Parathyroid adenoma (tissue), 2 donors: ENCODE results near the gene ELP4.

Source experiments
- H2AFZ ChIP-seq: fragments of 300-600 bp; sonication (generic); one replicate; pipeline ENCODE4 v1.7.0; 2017; ENCODE audit warnings: antibody characterized with exemption, mild to moderate bottlenecking
- H3K27ac ChIP-seq: fragments of 300-600 bp; sonication (generic); one replicate; pipeline ENCODE4 v1.7.0; 2017
- H3K27me3 ChIP-seq: fragments of 300-600 bp; sonication (generic); one replicate; pipeline ENCODE4 v1.7.0; 2017; ENCODE audit warnings: low read length; ENCODE audit not compliant: control insufficient read depth, insufficient read depth
- H3K36me3 ChIP-seq: fragments of 300-600 bp; sonication (generic); one replicate; pipeline ENCODE4 v1.7.0; 2017; ENCODE audit warnings: low read length; ENCODE audit not compliant: control insufficient read depth, insufficient read depth
- H3K4me1 ChIP-seq: fragments of 300-600 bp; sonication (generic); one replicate; pipeline ENCODE4 v1.7.0; 2017; ENCODE audit warnings: control low read depth
- H3K4me2 ChIP-seq: fragments of 300-600 bp; sonication (generic); one replicate; pipeline ENCODE4 v1.7.0; 2017; ENCODE audit warnings: low read length
- H3K4me3 ChIP-seq: fragments of 300-600 bp; sonication (generic); one replicate; pipeline ENCODE4 v1.7.0; 2017; ENCODE audit warnings: low read depth, low read length
- H3K79me2 ChIP-seq: fragments of 300-600 bp; sonication (generic); one replicate; pipeline ENCODE4 v1.7.0; 2017; ENCODE audit warnings: control low read depth
- H3K9ac ChIP-seq: fragments of 300-600 bp; sonication (generic); one replicate; pipeline ENCODE4 v1.7.0; 2017; ENCODE audit warnings: mild to moderate bottlenecking
- H3K9me3 ChIP-seq: fragments of 300-600 bp; sonication (generic); one replicate; pipeline ENCODE4 v1.7.0; 2017; ENCODE audit warnings: low read length; ENCODE audit not compliant: control insufficient read depth
- TF ChIP-seq, protein P1 (sequence below): fragments of 300-600 bp; sonication (generic); IDR thresholded peaks from one replicate; pipeline ENCODE4 v1.7.0; 2017; ENCODE audit warnings: antibody characterized with exemption, mild to moderate bottlenecking
- donor health status: primary hyperparathyroidism.

ELP4 gene

DNA sequence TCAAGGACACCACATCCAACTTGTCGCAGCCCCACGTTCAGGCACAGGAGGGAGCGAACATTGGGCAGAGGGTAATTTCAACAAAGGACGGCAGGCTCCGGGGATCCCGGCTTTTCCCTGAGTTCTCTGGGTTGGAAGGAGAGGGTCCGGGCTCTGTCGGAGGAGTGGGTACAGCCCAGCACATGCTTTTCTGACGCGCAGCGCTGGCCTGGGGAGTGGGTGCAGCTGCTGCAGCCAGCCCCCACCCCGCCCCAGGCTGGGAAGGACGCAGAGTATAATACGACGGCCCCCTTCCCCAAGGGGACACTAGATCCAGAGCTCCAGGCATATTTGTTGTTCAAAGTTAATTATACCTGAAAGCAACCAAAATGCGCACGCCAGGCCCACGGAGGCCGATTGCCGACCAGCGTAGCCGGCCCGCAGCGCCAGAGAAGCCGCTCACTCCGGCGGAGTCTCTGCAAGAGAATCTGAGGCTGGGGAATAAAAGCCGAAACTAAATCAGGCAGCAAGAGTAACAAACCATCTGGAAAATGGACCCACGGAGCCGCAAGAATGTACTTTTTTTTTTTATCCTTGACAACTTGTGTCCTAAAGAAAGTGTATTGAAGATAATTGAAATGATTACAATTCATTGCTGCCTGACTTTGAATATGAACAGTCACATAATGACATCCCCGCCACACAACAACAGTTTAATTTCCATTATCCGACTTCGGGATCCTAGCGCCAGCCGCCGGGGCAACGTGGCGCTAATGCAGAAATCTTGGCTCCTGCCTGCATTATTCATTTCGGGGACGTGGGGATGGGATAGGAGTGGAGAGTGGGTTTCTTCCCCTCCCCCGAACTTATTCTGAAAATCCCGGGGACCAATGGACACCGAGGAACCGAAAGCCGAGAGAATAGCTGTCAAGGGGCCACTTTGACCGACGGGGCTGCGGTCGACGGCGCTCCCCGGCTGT is 315.6 kb downstream of the ELP4 start:
- no peak overlapping the region for H3K27ac ChIP-seq
- H2AFZ ChIP-seq = no peak overlapping the region
- no peaks in the 10 kb centered on the region for H3K36me3 ChIP-seq
- H3K79me2 ChIP-seq = no peaks in the 10 kb centered on the region
- H3K9me3 ChIP-seq = no peaks in the 10 kb centered on the region
- no peak overlapping the region for H3K4me3 ChIP-seq
- TF ChIP-seq, protein P1, sequence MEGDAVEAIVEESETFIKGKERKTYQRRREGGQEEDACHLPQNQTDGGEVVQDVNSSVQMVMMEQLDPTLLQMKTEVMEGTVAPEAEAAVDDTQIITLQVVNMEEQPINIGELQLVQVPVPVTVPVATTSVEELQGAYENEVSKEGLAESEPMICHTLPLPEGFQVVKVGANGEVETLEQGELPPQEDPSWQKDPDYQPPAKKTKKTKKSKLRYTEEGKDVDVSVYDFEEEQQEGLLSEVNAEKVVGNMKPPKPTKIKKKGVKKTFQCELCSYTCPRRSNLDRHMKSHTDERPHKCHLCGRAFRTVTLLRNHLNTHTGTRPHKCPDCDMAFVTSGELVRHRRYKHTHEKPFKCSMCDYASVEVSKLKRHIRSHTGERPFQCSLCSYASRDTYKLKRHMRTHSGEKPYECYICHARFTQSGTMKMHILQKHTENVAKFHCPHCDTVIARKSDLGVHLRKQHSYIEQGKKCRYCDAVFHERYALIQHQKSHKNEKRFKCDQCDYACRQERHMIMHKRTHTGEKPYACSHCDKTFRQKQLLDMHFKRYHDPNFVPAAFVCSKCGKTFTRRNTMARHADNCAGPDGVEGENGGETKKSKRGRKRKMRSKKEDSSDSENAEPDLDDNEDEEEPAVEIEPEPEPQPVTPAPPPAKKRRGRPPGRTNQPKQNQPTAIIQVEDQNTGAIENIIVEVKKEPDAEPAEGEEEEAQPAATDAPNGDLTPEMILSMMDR = no peak
- H3K27me3 ChIP-seq = no peaks in the 10 kb centered on the region
- no peak overlapping the region for H3K9ac ChIP-seq
- H3K4me2 ChIP-seq = no peak overlapping the region
- no peaks in the 10 kb centered on the region for H3K4me1 ChIP-seq

DNA sequence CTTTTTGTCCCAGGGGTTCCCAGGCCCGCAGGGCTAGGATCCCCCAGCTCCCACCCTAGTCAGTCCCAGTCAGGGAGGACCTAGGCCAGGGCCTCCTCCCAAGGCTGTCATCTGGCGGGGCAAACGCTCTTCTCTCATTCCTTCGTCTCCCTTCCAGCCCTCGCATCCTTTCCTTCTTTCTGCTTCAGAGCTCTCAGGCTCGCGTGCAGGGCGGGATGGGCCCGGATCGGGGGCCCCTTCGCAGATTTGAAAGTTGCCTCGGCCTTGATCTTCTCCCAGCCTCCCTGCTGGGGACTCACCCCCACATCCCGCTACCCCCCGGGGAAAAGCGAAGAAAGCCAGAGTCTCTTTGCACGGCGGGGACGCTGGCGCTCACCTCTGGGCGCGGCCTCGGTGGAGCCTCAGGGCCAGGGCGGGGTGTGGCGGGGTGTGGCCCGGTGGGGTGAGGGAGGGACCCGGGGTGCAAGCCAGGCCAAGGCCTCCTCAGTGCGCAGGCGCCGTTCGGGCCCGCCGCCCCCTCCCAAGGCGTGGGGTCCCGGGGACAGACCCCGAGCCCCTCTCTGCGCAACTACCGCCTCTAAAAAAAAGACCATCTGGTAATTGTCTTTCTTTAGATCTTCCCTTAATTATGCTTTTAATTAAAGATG is 316.4 kb downstream of the ELP4 start:
- no peaks in the 10 kb centered on the region for H3K4me1 ChIP-seq
- no peak overlapping the region for H3K4me3 ChIP-seq
- H3K9me3 ChIP-seq = no peaks in the 10 kb centered on the region
- H3K27me3 ChIP-seq = no peaks in the 10 kb centered on the region
- H2AFZ ChIP-seq = no peak overlapping the region
- no peaks in the 10 kb centered on the region for H3K36me3 ChIP-seq
- TF ChIP-seq, protein P1 = no peak
- H3K27ac ChIP-seq = no peak overlapping the region
- no peak overlapping the region for H3K4me2 ChIP-seq
- no peak overlapping the region for H3K9ac ChIP-seq
- no peaks in the 10 kb centered on the region for H3K79me2 ChIP-seq

DNA sequence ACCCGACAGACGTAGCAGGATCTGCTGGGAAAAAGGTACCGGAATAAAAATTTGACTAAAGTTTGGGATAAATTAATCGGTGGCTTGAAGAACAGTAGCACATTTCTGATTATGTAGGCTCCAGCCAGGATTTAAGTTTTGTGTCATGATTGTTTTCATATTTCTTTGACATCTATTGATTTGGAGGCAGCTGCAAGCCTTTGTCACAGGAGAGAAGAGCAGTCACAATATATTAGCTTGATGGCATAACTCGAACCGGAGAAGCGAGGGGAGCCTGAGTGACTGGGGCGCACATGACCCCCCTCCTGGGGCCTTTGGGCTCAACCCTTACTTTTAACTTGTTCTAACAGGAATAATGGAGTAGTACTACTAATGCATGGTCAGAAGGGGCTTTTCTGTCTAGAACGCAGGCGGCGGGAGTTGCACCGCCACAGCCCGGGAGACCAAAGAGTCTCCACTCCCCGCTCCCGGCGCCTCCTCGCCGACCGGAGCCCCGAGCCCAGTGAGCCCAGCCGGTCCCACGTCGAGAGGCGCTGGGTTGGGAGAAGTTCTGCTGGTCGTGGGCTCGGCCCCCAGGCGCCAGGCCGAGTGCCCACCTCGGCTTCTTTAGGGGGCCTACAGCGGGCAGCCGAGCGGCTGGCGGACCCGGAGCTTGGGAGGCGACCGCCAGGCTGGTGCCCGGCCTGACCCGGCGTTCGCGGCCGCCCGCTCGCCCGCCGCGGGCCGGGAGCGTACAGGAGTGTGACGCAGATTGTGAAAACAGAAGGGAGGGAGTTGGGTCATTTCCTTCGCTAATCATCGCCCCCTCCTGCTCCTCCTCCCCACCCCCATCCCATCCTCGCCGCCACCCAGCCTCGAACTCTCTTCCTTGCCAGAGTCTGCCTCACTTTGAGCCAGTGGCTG is 317.2 kb downstream of the ELP4 start:
- H3K27ac ChIP-seq = no peak overlapping the region
- no peaks in the 10 kb centered on the region for H3K36me3 ChIP-seq
- H3K79me2 ChIP-seq = no peaks in the 10 kb centered on the region
- H3K9ac ChIP-seq = no peak overlapping the region
- H3K4me1 ChIP-seq = no peaks in the 10 kb centered on the region
- H3K27me3 ChIP-seq = no peaks in the 10 kb centered on the region
- no peak overlapping the region for H3K4me2 ChIP-seq
- H2AFZ ChIP-seq = no peak overlapping the region
- H3K4me3 ChIP-seq = no peak overlapping the region
- TF ChIP-seq, protein P1 = no peak
- H3K9me3 ChIP-seq = no peaks in the 10 kb centered on the region

DNA sequence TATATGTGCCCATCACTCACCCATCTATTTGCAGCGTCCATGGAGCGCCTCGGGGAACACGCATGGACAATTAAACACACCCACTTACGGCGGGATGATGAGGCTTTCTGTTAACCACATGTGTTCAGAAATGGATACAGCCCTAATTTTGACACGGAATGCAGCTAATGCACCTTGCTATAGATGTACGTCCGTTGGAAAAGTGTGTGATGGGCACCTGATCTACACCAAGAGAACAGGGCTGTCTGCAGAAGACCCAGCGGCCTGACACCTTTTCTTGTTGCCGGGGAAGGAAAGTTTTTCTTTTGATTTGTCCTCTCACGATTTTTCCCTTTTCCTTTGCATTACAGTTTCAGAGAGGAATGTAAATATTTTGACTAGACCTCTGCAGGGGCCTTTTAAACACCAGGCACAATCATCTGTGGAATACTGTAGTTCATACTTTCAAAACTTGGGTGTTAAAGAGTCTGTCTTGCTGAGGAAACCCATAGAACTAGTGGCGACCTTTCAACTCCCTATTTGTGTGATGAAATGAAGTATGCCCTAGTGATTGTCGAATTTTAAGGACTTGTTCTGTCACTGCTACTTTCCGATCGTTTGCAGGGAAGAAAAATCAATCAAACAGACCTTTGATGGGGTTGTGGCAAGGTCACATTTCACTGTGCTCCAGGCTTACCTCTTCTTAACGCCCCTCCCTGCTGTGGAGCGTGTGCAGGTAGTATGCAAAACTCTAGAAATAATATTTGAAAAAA is 318.1 kb downstream of the ELP4 start:
- Histone ChIP-seq H3K4me3 (no peak overlapping the region), H2AFZ (no peak overlapping the region), H3K9me3 (no peaks in the 10 kb centered on the region), H3K4me1 (no peaks in the 10 kb centered on the region), H3K27ac (no peak overlapping the region), H3K27me3 (no peaks in the 10 kb centered on the region), H3K79me2 (no peaks in the 10 kb centered on the region), H3K4me2 (no peak overlapping the region), H3K9ac (no peak overlapping the region), H3K36me3 (no peaks in the 10 kb centered on the region)
- TF ChIP-seq, protein P1 = no peak
